H9 (cell line): ENCODE measurements around the gene ARHGAP8. TPM values are rescaled to one million over a fixed set of nuclear protein-coding genes. Genes with fewer than 3 reads are reported as not detected.

ENCODE experiments used
- DNase-seq: peaks from one replicate; pipeline ENCODE4 v3.0.0-alpha.2; 2017
- H2AFZ ChIP-seq: one replicate; pipeline ENCODE4 v1.6.1; 2013; ENCODE audit warnings: mild to moderate bottlenecking, low read length, control low read depth, moderate library complexity
- H2AK5ac ChIP-seq: 2 replicates; pipeline ENCODE4 v1.6.1; 2013; ENCODE audit warnings: low read length, control low read depth, mixed read lengths; ENCODE audit not compliant: insufficient read length
- H2BK120ac ChIP-seq: one replicate; pipeline ENCODE4 v1.6.1; 2013; ENCODE audit warnings: low read depth, mild to moderate bottlenecking, low read length, control low read depth, inconsistent platforms; ENCODE audit not compliant: poor library complexity, severe bottlenecking
- H2BK12ac ChIP-seq: 2 replicates; pipeline ENCODE4 v1.6.1; 2013; ENCODE audit warnings: low read length, control low read depth, mixed read lengths, low read depth; ENCODE audit not compliant: insufficient read length
- H2BK15ac ChIP-seq: 2 replicates; pipeline ENCODE4 v1.6.1; 2013; ENCODE audit warnings: low read depth, low read length, control low read depth
- H2BK20ac ChIP-seq: one replicate; pipeline ENCODE4 v1.6.1; 2013; ENCODE audit warnings: low read depth, mild to moderate bottlenecking, low read length, control low read depth, inconsistent platforms; ENCODE audit not compliant: poor library complexity, severe bottlenecking
- H2BK5ac ChIP-seq: 2 replicates; pipeline ENCODE4 v1.6.1; 2013; ENCODE audit warnings: low read length, control low read depth, mixed read lengths; ENCODE audit not compliant: insufficient read length
- H3K14ac ChIP-seq: 2 replicates; pipeline ENCODE4 v1.6.1; 2013; ENCODE audit warnings: low read length, control low read depth; ENCODE audit not compliant: insufficient read depth
- H3K18ac ChIP-seq: 2 replicates; pipeline ENCODE4 v1.6.1; 2013; ENCODE audit warnings: low read depth, mild to moderate bottlenecking, mixed read lengths, low read length, control low read depth; ENCODE audit not compliant: insufficient read length
- H3K23ac ChIP-seq: 2 replicates; pipeline ENCODE4 v1.6.1; 2013; ENCODE audit warnings: low read length, control low read depth, mixed read lengths, low read depth; ENCODE audit not compliant: insufficient read length
- H3K23me2 ChIP-seq: 2 replicates; pipeline ENCODE4 v1.6.1; 2013; ENCODE audit warnings: low read depth, mild to moderate bottlenecking, mixed read lengths, low read length, control low read depth; ENCODE audit not compliant: insufficient read length, poor library complexity, severe bottlenecking
- H3K27ac ChIP-seq: 2 replicates; pipeline ENCODE4 v1.5.1; 2013; ENCODE audit warnings: low read length, control low read depth, mixed read lengths, low read depth; ENCODE audit not compliant: insufficient read length
- H3K27me3 ChIP-seq: 2 replicates; pipeline ENCODE4 v1.6.1; 2013; ENCODE audit warnings: low read length, control low read depth, inconsistent platforms; ENCODE audit not compliant: insufficient read depth
- H3K4ac ChIP-seq: 2 replicates; pipeline ENCODE4 v1.6.1; 2013; ENCODE audit warnings: low read depth, mild to moderate bottlenecking, control low read depth, inconsistent platforms, low read length, moderate library complexity
- H3K4me1 ChIP-seq: 2 replicates; pipeline ENCODE4 v1.6.1; 2013; ENCODE audit warnings: low read length, control low read depth, inconsistent platforms; ENCODE audit not compliant: insufficient read depth
- H3K4me2 ChIP-seq: 2 replicates; pipeline ENCODE4 v1.6.1; 2013; ENCODE audit warnings: low read length, control low read depth, mixed read lengths; ENCODE audit not compliant: insufficient read length, insufficient read depth
- H3K56ac ChIP-seq: 2 replicates; pipeline ENCODE4 v1.6.1; 2013; ENCODE audit warnings: low read depth, mild to moderate bottlenecking, mixed read lengths, low read length, control low read depth; ENCODE audit not compliant: insufficient read length
- H3K79me1 ChIP-seq: 2 replicates; pipeline ENCODE4 v1.6.1; 2013; ENCODE audit warnings: low read depth, mild to moderate bottlenecking, moderate library complexity, low read length, control low read depth, inconsistent platforms; ENCODE audit not compliant: insufficient read depth, poor library complexity, severe bottlenecking
- H3K79me2 ChIP-seq: 2 replicates; pipeline ENCODE4 v1.6.1; 2013; ENCODE audit warnings: low read length, control low read depth, inconsistent platforms; ENCODE audit not compliant: insufficient read depth
- H3K9ac ChIP-seq: 2 replicates; pipeline ENCODE4 v1.6.1; 2013; ENCODE audit warnings: low read length, control low read depth, mixed read lengths; ENCODE audit not compliant: insufficient read length; ENCODE audit errors: extremely low read depth
- H3K9me3 ChIP-seq: one replicate; pipeline ENCODE4 v1.6.1; 2013; ENCODE audit warnings: low read depth, low read length, inconsistent platforms; ENCODE audit not compliant: control insufficient read depth
- H3T11ph ChIP-seq: one replicate; pipeline ENCODE4 v1.6.1; 2013; ENCODE audit warnings: mild to moderate bottlenecking, low read length, control low read depth, inconsistent platforms
- H4K20me1 ChIP-seq: one replicate; pipeline ENCODE4 v1.6.1; 2013; ENCODE audit not compliant: control insufficient read depth, insufficient read length, insufficient read depth
- H4K5ac ChIP-seq: 2 replicates; pipeline ENCODE4 v1.6.1; 2013; ENCODE audit warnings: low read depth, mild to moderate bottlenecking, mixed read lengths, low read length, control low read depth; ENCODE audit not compliant: insufficient read length
- H4K8ac ChIP-seq: replicated peaks from 2 replicates; pipeline ENCODE4 v1.6.1; 2013; ENCODE audit warnings: low read length, control low read depth, mixed read lengths, low read depth; ENCODE audit not compliant: insufficient read length
- H4K91ac ChIP-seq: 2 replicates; pipeline ENCODE4 v1.6.1; 2013; ENCODE audit warnings: low read depth, mild to moderate bottlenecking, moderate library complexity, mixed read lengths, low read length, control low read depth; ENCODE audit not compliant: insufficient read length
- H3K27ac Mint-ChIP-seq, 3 experiments: 2 replicates in 2 of 3; 3 replicates in 1 of 3; pipeline ENCODE4 v1.8.0; 2020 to 2021; ENCODE audit warnings: mixed read lengths in 3 of 3, mild to moderate bottlenecking in 1 of 3, moderate library complexity in 1 of 3
- H3K27me3 Mint-ChIP-seq: 2 replicates; pipeline ENCODE4 v1.8.0; 2021; ENCODE audit warnings: low read depth, mild to moderate bottlenecking, moderate library complexity, mixed read lengths
- H3K36me3 Mint-ChIP-seq, 3 experiments: 2 replicates in 2 of 3; 3 replicates in 1 of 3; pipeline ENCODE4 v1.8.0; 2020 to 2021; ENCODE audit warnings: low read depth in 3 of 3, mixed read lengths in 3 of 3; ENCODE audit not compliant: insufficient read depth in 1 of 3
- H3K4me1 Mint-ChIP-seq, 2 experiments: 2 replicates each; pipeline ENCODE4 v1.8.0; 2020; ENCODE audit warnings: mixed read lengths in 2 of 2
- H3K4me3 Mint-ChIP-seq, 2 experiments: 2 replicates in 1 of 2; 3 replicates in 1 of 2; pipeline ENCODE4 v1.8.0; 2020 to 2021; ENCODE audit warnings: mild to moderate bottlenecking in 2 of 2, mixed read lengths in 2 of 2, moderate library complexity in 1 of 2
- H3K9me3 Mint-ChIP-seq, 2 experiments: 2 replicates in 1 of 2; 3 replicates in 1 of 2; pipeline ENCODE4 v1.8.0; 2020; ENCODE audit warnings: mild to moderate bottlenecking in 2 of 2, mixed read lengths in 2 of 2, moderate library complexity in 1 of 2
- WGBS: extraction: QIAGEN DNeasy Blood & Tissue Kit; methylation state at CpG from one replicate; pipeline ENCODE4 v1.1.7; 2013; ENCODE audit warnings: missing lambda C conversion rate, low lambda C conversion rate, mixed read lengths; ENCODE audit not compliant: insufficient read length; ENCODE audit errors: extremely low coverage; 5-methylcytosine and 5-hydroxymethylcytosine counted together
- total RNA-seq: library from RNA; stranded (reverse); gene quantifications from 2 replicates; pipeline ENCODE4 v1.2.1, GENCODE V29; 2021
- TF ChIP-seq, protein P1 (sequence below): fragments of 200-600 bp; sonication (generic); conservative IDR thresholded peaks from 3 replicates; pipeline ENCODE4 v1.8.0; 2021; ENCODE audit warnings: antibody characterized with exemption, mild to moderate bottlenecking

The ARHGAP8 gene
- total RNA-seq, 1 experiment from 2014 or later: 35.4 TPM

DNA sequence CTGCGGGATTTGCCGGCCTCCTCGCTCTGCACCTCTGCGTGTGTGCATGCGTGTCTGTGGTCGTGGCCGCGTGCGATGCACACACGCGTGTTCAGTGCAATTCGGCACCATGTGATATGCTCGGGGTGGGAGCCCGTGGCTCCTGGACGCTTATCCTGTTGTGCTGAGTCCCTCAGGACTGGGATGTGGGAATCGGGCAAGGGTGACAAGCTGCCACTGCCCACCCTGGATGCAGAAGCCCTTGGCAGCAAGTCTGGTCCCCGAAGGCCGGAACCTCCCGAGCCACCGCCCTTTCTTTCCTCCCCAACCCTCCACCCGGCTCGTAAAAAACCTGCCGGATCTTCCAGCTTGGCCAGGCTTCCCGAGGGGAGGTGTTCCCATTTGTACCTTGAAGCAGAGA is 129.2 kb downstream of the ARHGAP8 start:
- Histone ChIP-seq H3K18ac (no peak overlapping the region), H2BK120ac (no peak overlapping the region), H2BK15ac (no peak overlapping the region), H3K4ac (no peak overlapping the region), H2BK12ac (no peak overlapping the region), H3T11ph (no peak overlapping the region), H3K27me3 (no peaks in the 10 kb centered on the region), H2BK20ac (no peak overlapping the region), H3K4me1 (no peaks in the 10 kb centered on the region), H2AFZ (no peak overlapping the region), H3K4me2 (no peak overlapping the region), H3K27ac (no peak overlapping the region), H3K23me2 (no peaks in the 10 kb centered on the region), H2AK5ac (no peak overlapping the region), H2BK5ac (no peak overlapping the region), H4K20me1 (no peaks in the 10 kb centered on the region), H4K5ac (no peak overlapping the region), H3K23ac (no peak overlapping the region), H3K56ac (no peak overlapping the region), H4K91ac (no peak overlapping the region), H4K8ac (no peak overlapping the region), H3K79me1 (no peaks in the 10 kb centered on the region), H3K9me3 (no peaks in the 10 kb centered on the region), H3K79me2 (no peaks in the 10 kb centered on the region), H3K14ac (no peak overlapping the region), H3K9ac (no peak overlapping the region)
- Mint-ChIP-seq H3K27me3 (no peaks in the 10 kb centered on the region; the same call in 1 of the 2 replicates), H3K4me1 (no peaks in the 10 kb centered on the region), H3K4me3 (no peak overlapping the region), H3K36me3 (peaks cover 32 to 51% (median 42%) of the 10 kb centered on the region in 3 experiments), H3K27ac (no peak overlapping the region), H3K9me3 (peaks cover 10 to 14% of the 10 kb centered on the region in 2 experiments)
- TF ChIP-seq, protein P1, sequence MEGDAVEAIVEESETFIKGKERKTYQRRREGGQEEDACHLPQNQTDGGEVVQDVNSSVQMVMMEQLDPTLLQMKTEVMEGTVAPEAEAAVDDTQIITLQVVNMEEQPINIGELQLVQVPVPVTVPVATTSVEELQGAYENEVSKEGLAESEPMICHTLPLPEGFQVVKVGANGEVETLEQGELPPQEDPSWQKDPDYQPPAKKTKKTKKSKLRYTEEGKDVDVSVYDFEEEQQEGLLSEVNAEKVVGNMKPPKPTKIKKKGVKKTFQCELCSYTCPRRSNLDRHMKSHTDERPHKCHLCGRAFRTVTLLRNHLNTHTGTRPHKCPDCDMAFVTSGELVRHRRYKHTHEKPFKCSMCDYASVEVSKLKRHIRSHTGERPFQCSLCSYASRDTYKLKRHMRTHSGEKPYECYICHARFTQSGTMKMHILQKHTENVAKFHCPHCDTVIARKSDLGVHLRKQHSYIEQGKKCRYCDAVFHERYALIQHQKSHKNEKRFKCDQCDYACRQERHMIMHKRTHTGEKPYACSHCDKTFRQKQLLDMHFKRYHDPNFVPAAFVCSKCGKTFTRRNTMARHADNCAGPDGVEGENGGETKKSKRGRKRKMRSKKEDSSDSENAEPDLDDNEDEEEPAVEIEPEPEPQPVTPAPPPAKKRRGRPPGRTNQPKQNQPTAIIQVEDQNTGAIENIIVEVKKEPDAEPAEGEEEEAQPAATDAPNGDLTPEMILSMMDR: no peak
- no CpG with 5 or more reads among the region's 24 CpGs for WGBS
- no peak for DNase-seq
